Cardiac septum (tissue), 1 donor: Measurements from ENCODE around the gene RNASEH2C. TPM values are rescaled to one million over a fixed set of nuclear protein-coding genes. Genes with fewer than 3 reads are reported as not detected.
"Not testable (repeated sequence)": the region's sequence is repeated elsewhere in the genome, so short reads cannot be mapped to it uniquely, and the experiment has no call there.

ENCODE experiments used
- DNase-seq: peaks from one replicate; pipeline ENCODE4 v3.0.0-alpha.2; 2020; ENCODE audit warnings: low spot score
- intact Hi-C: fragments of 100-400 bp; cut with DNase I; formaldehyde crosslinking; loops from one replicate; pipeline ENCODE4 v1.14.0; 2022
- total RNA-seq: library from RNA; stranded (reverse); fragmentation: NEBNext Ultra II Directional; extraction: Animal tissue kit (Norgen Biotek cat#: 25700); gene quantifications from one replicate; pipeline ENCODE4 v1.2.1, GENCODE V29; 2021
- donor health status: DM: no; HTN: no; CAD: no.

The RNASEH2C gene
- total RNA-seq, 1 donor from 2014 or later, result 48.8 TPM

- intact Hi-C loops, result no loop called here
- DNase-seq, result no peak
Observed at GRCh38 chr11:65696802-65697552, 23.6 kb downstream of the RNASEH2C start.

- intact Hi-C loops, result no loop called here
Observed at GRCh38 chr11:65695459-65696241, 24.9 kb downstream of the RNASEH2C start.

GRCh38 chr11:65692367-65692766 lies 28.2 kb downstream of the RNASEH2C start:
- intact Hi-C loops, result no loop called here
- no peak for DNase-seq

More at GRCh38 chr11:65695459-65696241, 24.9 kb downstream of the RNASEH2C start:
- no peak for DNase-seq

GRCh38 chr11:65691847-65692246 lies 28.8 kb downstream of the RNASEH2C start:
- intact Hi-C loops, DNase-seq: not testable (repeated sequence)

DNA sequence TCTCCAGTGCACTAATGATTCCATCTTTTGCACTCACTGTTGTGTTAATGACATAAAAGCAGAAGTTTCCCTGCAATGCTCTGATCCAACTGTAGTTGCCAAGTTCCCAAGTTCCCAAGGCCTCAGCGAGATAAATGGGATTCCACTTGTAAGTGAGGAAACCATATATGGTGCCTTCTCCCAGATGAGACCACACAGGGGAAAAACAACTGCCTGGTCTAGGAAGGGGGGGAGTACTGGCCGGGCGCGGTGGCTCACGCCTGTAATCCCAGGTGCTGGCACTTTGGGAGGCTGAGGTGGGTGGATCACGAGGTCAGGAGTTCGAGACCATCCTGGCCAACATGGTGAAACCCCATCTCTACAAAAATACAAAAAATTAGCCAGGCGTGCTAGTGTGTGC lies 34.6 kb downstream of the RNASEH2C start:
- no peak for DNase-seq
- intact Hi-C loops, result no loop called here

- intact Hi-C loops, DNase-seq: not testable (repeated sequence)
Observed at GRCh38 chr11:65683480-65683879, 37.1 kb downstream of the RNASEH2C start.

GRCh38 chr11:65680192-65680743 lies 40.3 kb downstream of the RNASEH2C start:
- DNase-seq, result no peak
- intact Hi-C loops, result no loop called here

GRCh38 chr11:65672982-65673381 lies 47.6 kb downstream of the RNASEH2C start:
- intact Hi-C loops, result no loop called here
- DNase-seq, result no peak

GRCh38 chr11:65672180-65672860 lies 48.3 kb downstream of the RNASEH2C start:
- intact Hi-C loops, result no loop called here
- DNase-seq, result no peak

Other genes with a start within 250 kb of the RNASEH2C start
- gene MALAT1, start 221.8 kb downstream of the RNASEH2C start, total RNA-seq, result 9,850 TPM
- 60.2 TPM for gene SCYL1, start 195.7 kb downstream of the RNASEH2C start, total RNA-seq
- gene LTBP3, start 162.4 kb downstream of the RNASEH2C start, total RNA-seq, result 148 TPM
- gene ZNRD2, start 150.3 kb downstream of the RNASEH2C start, total RNA-seq, result 28.3 TPM
- gene FAM89B, start 148.3 kb downstream of the RNASEH2C start, total RNA-seq, result 47.4 TPM
- 174 TPM for gene EHBP1L1, start 144.7 kb downstream of the RNASEH2C start, total RNA-seq
- gene KCNK7, start 125.0 kb downstream of the RNASEH2C start, total RNA-seq, result 1.5 TPM
- gene MAP3K11, start 106.6 kb downstream of the RNASEH2C start, total RNA-seq, result 42.5 TPM
- gene PCNX3, start 105.0 kb downstream of the RNASEH2C start, total RNA-seq, result 15.9 TPM
- 29.7 TPM for gene SIPA1, start 82.7 kb downstream of the RNASEH2C start, total RNA-seq
- 45.0 TPM for gene RELA, start 57.9 kb downstream of the RNASEH2C start, total RNA-seq
- gene KAT5, start 8.5 kb downstream of the RNASEH2C start, total RNA-seq, result 49.2 TPM
- gene AP5B1, start 60.2 kb upstream of the RNASEH2C start, total RNA-seq, result 8.7 TPM
- gene OVOL1, start 66.3 kb upstream of the RNASEH2C start, total RNA-seq, result not detected
- 0.54 TPM for gene SNX32, start 113.2 kb upstream of the RNASEH2C start, total RNA-seq
- 434 TPM for gene CFL1, start 137.4 kb upstream of the RNASEH2C start, total RNA-seq
- 37.6 TPM for gene MUS81, start 139.6 kb upstream of the RNASEH2C start, total RNA-seq
- 118 TPM for gene EFEMP2, start 152.0 kb upstream of the RNASEH2C start, total RNA-seq
- 0.83 TPM for gene CTSW, start 159.0 kb upstream of the RNASEH2C start, total RNA-seq
- gene FIBP, start 167.7 kb upstream of the RNASEH2C start, total RNA-seq, result 62.6 TPM
- gene CCDC85B, start 169.9 kb upstream of the RNASEH2C start, total RNA-seq, result 66.2 TPM
- gene FOSL1, start 179.6 kb upstream of the RNASEH2C start, total RNA-seq, result 2.0 TPM
- gene C11orf68, start 198.3 kb upstream of the RNASEH2C start, total RNA-seq, result 45.2 TPM
- 113 TPM for gene DRAP1, start 198.6 kb upstream of the RNASEH2C start, total RNA-seq
- gene TSGA10IP, start 224.7 kb upstream of the RNASEH2C start, total RNA-seq, result not detected
- gene SART1, start 240.9 kb upstream of the RNASEH2C start, total RNA-seq, result 35.9 TPM